Lung (tissue), 12 donors: ENCODE data around the gene SLC25A13. TPM values are rescaled to one million over a fixed set of nuclear protein-coding genes. Genes with fewer than 3 reads are reported as not detected.

Source experiments
- ATAC-seq: fragments of 200-7000 bp; cut with Tn5 transposase; one replicate; pipeline ENCODE4 v1.9.1; 2020; ENCODE audit warnings: moderate number of reproducible peaks; ENCODE audit not compliant: insufficient read depth, low FRiP score
- DNase-seq, 3 donors: peaks; one replicate each; pipeline ENCODE4 v3.0.0-alpha.2; 2013 to 2017
- H3K27ac ChIP-seq, 2 donors: one replicate each; pipeline ENCODE4 v1.5.1; 2013; ENCODE audit warnings: mild to moderate bottlenecking in 2 of 2, moderate library complexity in 2 of 2, control low read depth in 1 of 2, inconsistent platforms in 1 of 2, low read depth in 1 of 2, low read length in 1 of 2
- H3K27me3 ChIP-seq, 3 donors: one replicate each; pipeline ENCODE4 v1.5.1; 2013; ENCODE audit warnings: low read length in 2 of 3; ENCODE audit not compliant: control insufficient read depth in 3 of 3, insufficient read depth in 3 of 3
- H3K36me3 ChIP-seq, 4 donors: one replicate each; pipeline ENCODE4 v1.5.1; 2013; ENCODE audit warnings: low read length in 4 of 4, mild to moderate bottlenecking in 1 of 4, moderate library complexity in 1 of 4; ENCODE audit not compliant: control insufficient read depth in 4 of 4, insufficient read depth in 4 of 4
- H3K4me1 ChIP-seq, 5 donors: one replicate each; pipeline ENCODE4 v1.5.1; 2013; ENCODE audit warnings: low read length in 5 of 5, mild to moderate bottlenecking in 2 of 5, moderate library complexity in 1 of 5; ENCODE audit not compliant: control insufficient read depth in 5 of 5, insufficient read depth in 5 of 5
- H3K4me3 ChIP-seq: one replicate; pipeline ENCODE4 v1.5.1; 2013; ENCODE audit warnings: mild to moderate bottlenecking, control low read depth, moderate library complexity
- H3K9ac ChIP-seq, 2 donors: one replicate each; pipeline ENCODE4 v1.5.1; 2013; ENCODE audit warnings: low read length in 2 of 2, control low read depth in 1 of 2; ENCODE audit not compliant: insufficient read depth in 1 of 2
- H3K9me3 ChIP-seq, 4 donors: one replicate each; pipeline ENCODE4 v1.5.1; 2013; ENCODE audit warnings: low read length in 3 of 4, mild to moderate bottlenecking in 1 of 4, moderate library complexity in 1 of 4; ENCODE audit not compliant: control insufficient read depth in 4 of 4, insufficient read depth in 3 of 4
- CTCF ChIP-seq: IDR thresholded peaks from 2 replicates; pipeline ENCODE4 v1.5.1; 2012; ENCODE audit warnings: mild to moderate bottlenecking; ENCODE audit errors: control extremely low read depth, extremely low read depth
- WGBS, 2 donors: extraction: QIAGEN DNeasy Blood & Tissue Kit; methylation state at CpG; one replicate each; pipeline ENCODE4 v1.1.7; 2013; 5-methylcytosine and 5-hydroxymethylcytosine counted together
- polyA plus RNA-seq, 2 donors: library from polyadenylated mRNA; stranded (reverse); fragments of 200-250 nt; gene quantifications; one replicate each; pipeline ENCODE4 v1.2.1, GENCODE V29; 2013
- total RNA-seq, 2 donors: library from RNA; depleted of rRNA in 1 of 2; stranded (reverse); fragments of >200 nt in 1 of 2; gene quantifications; one replicate each; pipeline ENCODE4 v1.2.1, GENCODE V29; 2014 to 2021
- donor health status: control.
- donor health status: control.
- donor health status: Bipolar disorder and iron deficiency.
- donor health status: healthy.
- donor health status: DM: yes; HTN: yes; CAD: no.

Gene SLC25A13
- total and polyA plus RNA-seq, 4 donors, result 7.8 to 40.8 (median 19.6) TPM

- no peak overlapping the region for H3K9ac ChIP-seq
- no peak for TF ChIP-seq CTCF
- no peaks in the 10 kb centered on the region for H3K36me3 ChIP-seq
- H3K9me3 ChIP-seq, result no peaks in the 10 kb centered on the region
- DNase-seq (no peak), ATAC-seq (no peak)
- no peak overlapping the region for H3K4me3 ChIP-seq
- no peak overlapping the region for H3K27ac ChIP-seq
- 44 to 61% methylated on average over 1 of the region's 1 CpG for WGBS, 2 donors
- H3K4me1 ChIP-seq, result no peaks in the 10 kb centered on the region
- no peaks in the 10 kb centered on the region for H3K27me3 ChIP-seq
Observed at GRCh38 chr7:96342049-96342448, 20.2 kb upstream of the SLC25A13 start.

GRCh38 chr7:96337519-96337918, 15.6 kb upstream of the SLC25A13 start:
- DNase-seq, result peak in 2 of 3 donors; percentile 11 to 47
- Histone ChIP-seq H3K27me3 (no peaks in the 10 kb centered on the region), H3K36me3 (no peaks in the 10 kb centered on the region), H3K4me1 (no peaks in the 10 kb centered on the region), H3K9ac (no peak overlapping the region), H3K4me3 (no peak overlapping the region), H3K27ac (no peak overlapping the region), H3K9me3 (peaks cover 0 to 2% (median 0%) of the 10 kb centered on the region in 4 donors)
- TF ChIP-seq CTCF, result no peak
- no peak for ATAC-seq

DNA sequence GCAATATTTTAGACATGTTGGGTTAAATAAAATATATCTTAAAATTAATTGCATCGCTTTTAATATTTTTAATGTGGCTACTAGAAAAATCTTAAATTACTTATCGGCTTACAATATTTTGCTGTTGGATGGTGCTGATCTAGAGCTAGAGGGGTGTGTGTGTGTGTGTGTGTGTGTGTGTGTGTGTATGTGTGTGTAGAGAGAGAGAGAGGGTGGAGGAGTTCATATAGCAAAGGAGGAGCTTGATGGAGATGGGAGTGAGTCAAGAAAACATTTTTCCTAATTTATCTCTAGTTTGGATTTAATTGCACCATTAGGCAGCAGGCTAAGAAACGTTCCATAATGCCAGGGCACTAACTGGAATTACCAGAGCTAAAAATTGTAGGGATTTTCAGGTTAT, 10.4 kb upstream of the SLC25A13 start:
- Histone ChIP-seq H3K27ac (no peak overlapping the region), H3K9me3 (peaks cover 0 to 2% (median 0%) of the 10 kb centered on the region in 4 donors), H3K4me3 (no peak overlapping the region), H3K27me3 (no peaks in the 10 kb centered on the region), H3K4me1 (no peaks in the 10 kb centered on the region), H3K36me3 (no peaks in the 10 kb centered on the region), H3K9ac (no peak overlapping the region)
- ATAC-seq (no peak), DNase-seq (no peak)
- WGBS, 2 donors, result 87 to 88% methylated on average over 3 of the region's 3 CpGs
- no peak for TF ChIP-seq CTCF

- Histone ChIP-seq H3K4me3 (no peak overlapping the region), H3K4me1 (no peaks in the 10 kb centered on the region), H3K27me3 (no peaks in the 10 kb centered on the region), H3K36me3 (no peaks in the 10 kb centered on the region), H3K9me3 (peaks cover 0 to 2% (median 0%) of the 10 kb centered on the region in 4 donors), H3K27ac (no peak overlapping the region), H3K9ac (no peak overlapping the region)
- no peak for ATAC-seq
- 89 to 91% methylated on average over 3 of the region's 3 CpGs for WGBS, 2 donors
- TF ChIP-seq CTCF, result no peak
- no peak for DNase-seq
Observed at GRCh38 chr7:96331775-96332174, 9.9 kb upstream of the SLC25A13 start.
